Measurements from ENCODE around the gene CNOT10. TPM values are rescaled to one million over a fixed set of nuclear protein-coding genes. Genes with fewer than 3 reads are reported as not detected.
"Not testable (repeated sequence)": the region's sequence is repeated elsewhere in the genome, so short reads cannot be mapped to it uniquely, and the experiment has no call there.

CNOT10 gene
- total and polyA plus RNA-seq, 8 donors: 11.1 to 23.0 (median 14.4) TPM

- ATAC-seq: peak; percentile 94 to 98 (median 98)
- WGBS, 2 donors: 2 to 3% methylated on average over 56 to 59 of the region's 59 CpGs
- Histone ChIP-seq H3K4me3 (peak overlapping the region; percentile 21 to 61 (median 36)), H3K27ac (no peak overlapping the region), H3K36me3 (no peaks in the 10 kb centered on the region), H3K27me3 (no peaks in the 10 kb centered on the region), H3K4me1 (no peaks in the 10 kb centered on the region), H3K9me3 (no peaks in the 10 kb centered on the region)
- TF ChIP-seq, protein P1, sequence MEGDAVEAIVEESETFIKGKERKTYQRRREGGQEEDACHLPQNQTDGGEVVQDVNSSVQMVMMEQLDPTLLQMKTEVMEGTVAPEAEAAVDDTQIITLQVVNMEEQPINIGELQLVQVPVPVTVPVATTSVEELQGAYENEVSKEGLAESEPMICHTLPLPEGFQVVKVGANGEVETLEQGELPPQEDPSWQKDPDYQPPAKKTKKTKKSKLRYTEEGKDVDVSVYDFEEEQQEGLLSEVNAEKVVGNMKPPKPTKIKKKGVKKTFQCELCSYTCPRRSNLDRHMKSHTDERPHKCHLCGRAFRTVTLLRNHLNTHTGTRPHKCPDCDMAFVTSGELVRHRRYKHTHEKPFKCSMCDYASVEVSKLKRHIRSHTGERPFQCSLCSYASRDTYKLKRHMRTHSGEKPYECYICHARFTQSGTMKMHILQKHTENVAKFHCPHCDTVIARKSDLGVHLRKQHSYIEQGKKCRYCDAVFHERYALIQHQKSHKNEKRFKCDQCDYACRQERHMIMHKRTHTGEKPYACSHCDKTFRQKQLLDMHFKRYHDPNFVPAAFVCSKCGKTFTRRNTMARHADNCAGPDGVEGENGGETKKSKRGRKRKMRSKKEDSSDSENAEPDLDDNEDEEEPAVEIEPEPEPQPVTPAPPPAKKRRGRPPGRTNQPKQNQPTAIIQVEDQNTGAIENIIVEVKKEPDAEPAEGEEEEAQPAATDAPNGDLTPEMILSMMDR (IDR thresholded peaks at IDR 0.05): peak; percentile 55 to 88 (median 76)
- intact Hi-C loops (cut with DNase I): no loop called here
- peak; percentile 37 to 89 (median 66) for DNase-seq
- no peak for FAIRE-seq
Measured at GRCh38 chr3:32781211-32781968, 96.4 kb downstream of the CNOT10 start.

GRCh38 chr3:32781969-32782270 is 96.9 kb downstream of the CNOT10 start:
- ATAC-seq; H3K4me1 ChIP-seq; FAIRE-seq; DNase-seq; H3K9me3 ChIP-seq; H3K27me3 ChIP-seq; H3K27ac ChIP-seq; intact Hi-C loops (cut with DNase I); H3K36me3 ChIP-seq: not testable (repeated sequence)
- H3K4me3 ChIP-seq: peak overlapping the region in 1 of 4 donors; percentile 61
- 85 to 88% methylated on average over 9 of the region's 9 CpGs for WGBS, 2 donors

DNA sequence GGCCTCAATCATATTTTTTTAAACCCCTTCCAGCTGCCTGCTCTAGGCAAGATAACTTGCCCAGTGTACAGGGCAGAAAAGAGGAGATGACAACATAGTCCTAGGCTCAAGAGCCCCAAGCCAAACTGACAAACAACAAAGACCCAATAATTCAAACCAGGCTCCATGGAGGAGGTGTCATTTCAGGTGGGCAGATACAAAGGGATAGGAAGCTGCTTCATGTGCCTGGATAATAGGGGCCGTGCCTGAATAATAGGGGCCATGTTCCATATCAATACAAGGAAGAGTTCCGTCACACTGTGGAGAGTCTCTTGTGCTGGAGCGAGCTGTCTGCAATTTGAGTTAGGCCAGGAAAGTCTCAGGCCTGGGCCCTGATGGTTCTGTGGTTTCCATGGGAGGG is 97.4 kb downstream of the CNOT10 start:
- FAIRE-seq (no peak), DNase-seq (no peak), ATAC-seq (no peak)
- no peaks in the 10 kb centered on the region for H3K9me3 ChIP-seq
- no peak overlapping the region for H3K4me3 ChIP-seq
- no peaks in the 10 kb centered on the region for H3K27me3 ChIP-seq
- H3K27ac ChIP-seq: no peak overlapping the region
- TF ChIP-seq, protein P1 (IDR thresholded peaks at IDR 0.05): no peak
- H3K36me3 ChIP-seq: no peaks in the 10 kb centered on the region
- 96 to 99% methylated on average over 3 of the region's 3 CpGs for WGBS, 2 donors
- no peaks in the 10 kb centered on the region for H3K4me1 ChIP-seq
- intact Hi-C loops (cut with DNase I): no loop called here

DNA sequence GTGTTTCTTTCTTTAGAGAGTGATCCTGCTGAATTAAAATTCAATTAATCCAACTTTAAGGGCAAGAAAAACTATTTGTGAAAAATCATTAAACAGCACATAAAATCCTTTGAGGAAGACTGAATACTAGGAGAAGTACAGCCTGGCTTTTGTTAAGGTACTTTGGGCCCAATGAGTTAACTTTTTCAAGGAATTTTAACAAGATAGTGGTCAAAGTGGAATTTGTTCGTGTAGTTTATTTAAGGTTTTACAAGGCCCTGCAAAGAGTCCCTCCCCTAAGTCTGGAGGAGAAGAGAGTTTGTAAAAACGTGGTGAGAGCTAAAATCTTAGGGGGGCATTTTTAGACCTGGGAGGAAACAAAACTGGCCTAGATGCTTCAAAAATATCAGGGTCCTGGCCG is 106.8 kb downstream of the CNOT10 start:
- H3K27ac ChIP-seq: no peak overlapping the region
- no peak for DNase-seq
- H3K4me3 ChIP-seq: no peak overlapping the region
- WGBS, 2 donors: 63% methylated on average over 3 of the region's 3 CpGs
- no peak for ATAC-seq
- intact Hi-C loops (cut with DNase I): no loop called here
- no peaks in the 10 kb centered on the region for H3K36me3 ChIP-seq
- H3K4me1 ChIP-seq: peaks cover 0 to 4% (median 0%) of the 10 kb centered on the region in 3 donors
- H3K27me3 ChIP-seq: no peaks in the 10 kb centered on the region
- no peak for FAIRE-seq
- no peaks in the 10 kb centered on the region for H3K9me3 ChIP-seq
- TF ChIP-seq, protein P1 (IDR thresholded peaks at IDR 0.05): no peak

DNA sequence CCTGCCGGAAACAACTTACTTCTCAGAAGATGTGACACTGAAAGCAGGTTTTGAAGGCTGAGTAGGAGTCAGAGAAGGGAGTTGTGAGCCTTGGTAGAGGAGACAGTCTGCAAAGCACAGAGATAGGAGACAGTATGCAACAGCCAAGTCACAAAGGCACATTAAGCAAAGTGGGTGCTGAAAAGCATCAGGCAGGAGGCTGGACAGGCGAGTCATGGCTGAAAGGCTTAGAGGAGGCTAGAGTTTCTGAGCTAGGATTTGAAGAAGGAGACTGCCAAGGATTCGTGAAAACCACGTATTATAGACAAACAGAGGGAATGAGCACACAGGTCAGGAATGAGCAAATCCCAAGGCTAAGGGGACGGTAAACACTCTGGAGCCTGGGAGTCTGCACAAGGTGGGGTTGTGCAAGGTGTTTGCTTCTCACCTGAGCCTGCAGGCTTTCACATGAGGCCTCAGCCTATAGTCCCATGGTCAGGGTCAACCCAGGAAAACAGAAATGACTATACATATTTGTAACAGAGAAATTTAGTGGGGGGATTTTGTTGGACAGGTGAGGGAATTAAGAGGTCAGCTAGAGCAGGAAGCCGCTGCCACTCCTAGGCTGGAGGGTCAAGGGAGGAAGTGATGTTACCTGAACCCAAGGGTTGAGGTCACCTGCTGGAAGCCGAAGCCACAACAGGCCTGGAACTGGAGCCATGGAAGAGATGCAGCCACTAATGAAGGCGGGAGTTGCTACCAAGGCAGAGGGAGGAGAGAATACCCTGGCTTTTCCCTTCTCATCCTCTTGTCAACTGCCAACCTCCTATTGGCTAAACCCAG is 109.7 kb downstream of the CNOT10 start:
- no peak for FAIRE-seq
- H3K4me1 ChIP-seq: peaks cover 0 to 4% (median 0%) of the 10 kb centered on the region in 3 donors
- no peak overlapping the region for H3K4me3 ChIP-seq
- no peaks in the 10 kb centered on the region for H3K36me3 ChIP-seq
- TF ChIP-seq, protein P1 (IDR thresholded peaks at IDR 0.05): no peak
- no peak overlapping the region for H3K27ac ChIP-seq
- 69 to 71% methylated on average over 8 of the region's 8 CpGs for WGBS, 2 donors
- ATAC-seq: peak; percentile 46 to 98 (median 82)
- no peaks in the 10 kb centered on the region for H3K27me3 ChIP-seq
- H3K9me3 ChIP-seq: no peaks in the 10 kb centered on the region
- DNase-seq: peak in 2 of 6 donors; percentile 11 to 21
- intact Hi-C loops (cut with DNase I): no loop called here

DNA sequence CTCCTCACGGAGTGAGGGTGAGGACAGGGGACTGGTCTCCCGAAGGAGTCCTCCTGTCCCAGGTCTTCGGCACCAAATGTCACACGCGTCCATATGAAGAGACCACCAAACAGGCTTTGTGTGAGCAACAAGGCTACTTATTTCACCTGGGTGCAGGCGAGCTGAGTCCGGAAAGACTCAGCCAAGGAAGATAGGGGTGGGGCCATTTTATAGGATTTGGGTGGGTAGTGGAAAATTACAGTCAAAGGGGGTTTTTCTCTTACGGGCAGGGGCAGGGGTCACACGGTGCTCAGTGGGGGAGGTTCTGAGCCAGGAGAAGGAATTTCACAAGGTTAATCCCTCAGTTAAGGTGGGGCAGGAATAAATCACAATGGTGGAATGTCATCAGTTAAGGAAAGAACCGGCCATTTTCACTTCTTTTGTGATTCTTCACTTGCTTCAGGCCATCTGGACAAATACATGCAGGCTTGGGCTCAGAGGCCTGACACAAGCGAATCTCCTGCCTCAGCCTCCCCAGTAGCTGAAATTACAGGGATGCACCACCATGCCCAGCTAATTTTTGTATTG is 111.5 kb downstream of the CNOT10 start:
- DNase-seq; FAIRE-seq; H3K27me3 ChIP-seq; H3K9me3 ChIP-seq; H3K4me1 ChIP-seq; ATAC-seq; H3K4me3 ChIP-seq; intact Hi-C loops (cut with DNase I); H3K36me3 ChIP-seq; H3K27ac ChIP-seq: not testable (repeated sequence)
- WGBS, 2 donors: 89 to 90% methylated on average over 11 of the region's 11 CpGs
